ENCODE measurements around the gene KCNH5.

KCNH5 gene

GRCh38 chr14:62673014-62673755, 372.1 kb downstream of the KCNH5 start:
- DNase-seq (ENCODE audit: low read depth): no peak

- no peak for DNase-seq (ENCODE audit: low read depth)
These were observed 374.7 kb downstream of the KCNH5 start for GRCh38 chr14:62670526-62670925.

- DNase-seq (ENCODE audit: low read depth): no peak
These were observed 377.8 kb downstream of the KCNH5 start for GRCh38 chr14:62667421-62667914.

GRCh38 chr14:62665286-62665685, 380.0 kb downstream of the KCNH5 start:
- no peak for DNase-seq (ENCODE audit: low read depth)

- no peak for DNase-seq (ENCODE audit: low read depth)
These were observed 381.8 kb downstream of the KCNH5 start for GRCh38 chr14:62663456-62663821.

- no peak for DNase-seq (ENCODE audit: low read depth)
These were observed 382.3 kb downstream of the KCNH5 start for GRCh38 chr14:62662811-62663455.

- no peak for DNase-seq (ENCODE audit: low read depth)
These were observed 383.4 kb downstream of the KCNH5 start for GRCh38 chr14:62661818-62662217.

GRCh38 chr14:62658631-62659030, 386.6 kb downstream of the KCNH5 start:
- DNase-seq (ENCODE audit: low read depth): no peak

GRCh38 chr14:62657376-62657775, 387.9 kb downstream of the KCNH5 start:
- DNase-seq (ENCODE audit: low read depth): no peak

GRCh38 chr14:62655166-62655565, 390.1 kb downstream of the KCNH5 start:
- no peak for DNase-seq (ENCODE audit: low read depth)

- DNase-seq (ENCODE audit: low read depth): no peak
These were observed 390.6 kb downstream of the KCNH5 start for GRCh38 chr14:62654641-62655040.
